ENCODE results near the gene VIT. TPM values are rescaled to one million over a fixed set of nuclear protein-coding genes. Genes with fewer than 3 reads are reported as not detected.
A peak's percentile ranks its signal among the peaks of the same experiment; 100 is the strongest.

The VIT gene, protein sequence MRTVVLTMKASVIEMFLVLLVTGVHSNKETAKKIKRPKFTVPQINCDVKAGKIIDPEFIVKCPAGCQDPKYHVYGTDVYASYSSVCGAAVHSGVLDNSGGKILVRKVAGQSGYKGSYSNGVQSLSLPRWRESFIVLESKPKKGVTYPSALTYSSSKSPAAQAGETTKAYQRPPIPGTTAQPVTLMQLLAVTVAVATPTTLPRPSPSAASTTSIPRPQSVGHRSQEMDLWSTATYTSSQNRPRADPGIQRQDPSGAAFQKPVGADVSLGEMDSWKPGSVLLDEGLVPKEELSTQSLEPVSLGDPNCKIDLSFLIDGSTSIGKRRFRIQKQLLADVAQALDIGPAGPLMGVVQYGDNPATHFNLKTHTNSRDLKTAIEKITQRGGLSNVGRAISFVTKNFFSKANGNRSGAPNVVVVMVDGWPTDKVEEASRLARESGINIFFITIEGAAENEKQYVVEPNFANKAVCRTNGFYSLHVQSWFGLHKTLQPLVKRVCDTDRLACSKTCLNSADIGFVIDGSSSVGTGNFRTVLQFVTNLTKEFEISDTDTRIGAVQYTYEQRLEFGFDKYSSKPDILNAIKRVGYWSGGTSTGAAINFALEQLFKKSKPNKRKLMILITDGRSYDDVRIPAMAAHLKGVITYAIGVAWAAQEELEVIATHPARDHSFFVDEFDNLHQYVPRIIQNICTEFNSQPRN
- 1 to 10 TPM; 1.2 to 8.5 (median 2.9) TPM for total RNA-seq
- polyA plus RNA-seq, result 1 to 10 TPM; 4.5 to 8.4 (median 4.5) TPM
- long read RNA-seq, donor 1, partial matches to known transcripts, result 2 of 3 reads
- long read RNA-seq, donor 1, other reads (novel, unspliced or antisense), result 0 of 3 reads
- long read RNA-seq, donor 2, partial matches to known transcripts, result 8 of 18 reads
- long read RNA-seq, donor 2, other reads (novel, unspliced or antisense), result 6 of 18 reads

DNA sequence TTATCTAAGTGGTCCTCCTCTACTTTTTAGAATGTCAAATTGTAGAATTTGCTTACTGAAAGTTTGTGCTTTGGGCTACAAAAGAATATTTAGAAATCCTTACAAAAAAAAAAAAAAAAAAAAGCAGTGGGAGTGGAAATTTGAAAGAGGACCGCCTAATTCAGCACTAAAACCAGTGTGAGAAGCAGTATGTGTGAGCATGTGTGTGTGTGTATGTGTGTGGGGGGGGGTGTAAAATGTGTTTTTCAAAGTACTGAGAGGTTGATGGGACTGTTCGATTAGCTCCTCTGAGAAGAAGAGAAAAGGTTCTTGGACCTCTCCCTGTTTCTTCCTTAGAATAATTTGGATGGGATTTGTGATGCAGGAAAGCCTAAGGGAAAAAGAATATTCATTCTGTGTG lies at the start of gene VIT:
TSS of gene VIT (plus strand) at position 175 of the 400 bp plus-strand sequence. CDS start 19,664 bp downstream, outside the sequence.
- DNase-seq (no peak), ATAC-seq (peak in 1 of 4 donors; percentile 75)
- Histone ChIP-seq H3K9me3 (no peaks in the 10 kb centered on the region), H3K4me1 (no peaks in the 10 kb centered on the region), H3K27ac (no peak within 1 kb of the TSS), H3K27me3 (ENCODE audit: insufficient read depth in 3 of 3, low read length in 2 of 3) (no peaks in the 10 kb centered on the region), H3K36me3 (ENCODE audit: insufficient read depth in 1 of 2, low read depth in 1 of 2) (no peaks in the 10 kb centered on the region), H3K4me3 (peak within 1 kb of the TSS; percentile 51)
- intact Hi-C loops (cut with DNase I), result no loop called here
- no peak for TF ChIP-seq CTCF (IDR thresholded peaks at IDR 0.05)
- 28 to 41% (median 34%) methylated on average over 2 of the region's 2 CpGs for WGBS, 3 donors

DNA sequence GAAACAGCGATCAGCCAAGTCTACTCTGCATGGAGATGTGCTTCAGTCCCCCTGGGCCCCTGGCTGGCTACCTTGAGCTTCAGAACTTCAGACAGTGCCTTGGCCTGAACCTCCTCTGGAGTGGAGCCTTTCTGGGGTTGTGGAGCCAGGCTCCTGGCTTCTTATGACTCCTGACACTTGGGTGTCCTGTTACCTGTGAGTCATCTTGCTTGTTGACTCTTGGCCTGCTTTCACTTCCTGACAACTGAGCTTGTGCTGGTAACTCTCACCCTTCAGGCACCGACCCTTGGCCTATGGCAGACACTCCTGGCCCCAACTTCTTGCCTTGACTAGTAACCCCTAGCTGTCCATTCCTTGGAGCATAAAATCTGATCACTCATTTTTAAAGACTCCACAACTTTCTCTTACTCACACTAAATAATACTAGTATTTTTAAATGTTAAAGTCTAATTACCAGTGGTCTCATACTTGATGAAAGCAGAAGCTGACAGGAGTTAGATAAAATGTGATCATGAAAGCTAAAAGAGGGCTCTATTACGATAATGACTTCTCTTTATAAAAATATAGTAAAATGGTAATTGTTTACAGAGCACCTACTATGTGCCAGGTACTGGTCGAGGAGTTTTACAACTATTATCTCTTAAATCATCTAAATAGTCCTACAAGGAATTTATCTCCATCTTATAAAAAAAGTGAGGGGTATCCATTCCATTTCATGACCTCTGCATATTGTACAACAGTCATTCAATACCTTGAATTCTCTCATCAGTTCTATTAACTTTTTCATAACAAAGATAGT lies 46.3 kb upstream of the VIT start:
- 45 to 71% (median 47%) methylated on average over 4 of the region's 4 CpGs for WGBS, 3 donors
- peak overlapping the region; percentile 13 for H3K4me3 ChIP-seq
- TF ChIP-seq CTCF (IDR thresholded peaks at IDR 0.05), result no peak
- H3K9me3 ChIP-seq, result peaks cover 12% of the 10 kb centered on the region
- peaks cover 38% of the 10 kb centered on the region for H3K4me1 ChIP-seq
- ATAC-seq (peak; percentile 95 to 97 (median 96)), DNase-seq (peak; percentile 25 to 76)
- peak overlapping the region; percentile 87 for H3K27ac ChIP-seq
- H3K36me3 ChIP-seq (ENCODE audit: insufficient read depth in 1 of 2, low read depth in 1 of 2), result no peaks in the 10 kb centered on the region
- intact Hi-C loops (cut with DNase I), result loop anchor here (2.0 to 5.0 kb wide), 2 partner anchors 53 kb away; partner anchors contain the start of gene FEZ2 (in 1 of the 2)
- H3K27me3 ChIP-seq (ENCODE audit: insufficient read depth in 3 of 3, low read length in 2 of 3), result no peaks in the 10 kb centered on the region

DNA sequence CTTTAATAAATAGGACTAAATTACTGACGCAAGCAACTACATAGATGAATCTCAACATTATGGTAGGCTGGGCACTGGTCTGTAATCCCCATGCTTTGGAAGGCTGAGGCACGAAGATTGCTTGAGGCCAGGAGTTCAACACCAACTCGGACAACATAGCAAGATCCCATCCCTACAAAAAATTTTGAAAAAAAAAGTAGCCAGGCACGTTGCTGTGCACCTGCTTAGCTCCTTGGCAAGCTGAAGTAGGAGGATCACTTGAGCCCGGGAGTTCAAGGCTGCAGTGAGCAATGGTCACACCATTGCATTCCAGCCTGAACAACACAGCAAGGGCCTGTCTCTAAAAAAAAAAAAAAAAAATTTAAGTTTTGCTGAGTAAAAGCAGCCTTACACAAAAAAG lies 43.4 kb upstream of the VIT start:
- H3K27ac ChIP-seq, result peak overlapping the region; percentile 87
- no peak for TF ChIP-seq CTCF (IDR thresholded peaks at IDR 0.05)
- ATAC-seq (no peak), DNase-seq (no peak)
- no peak overlapping the region for H3K4me3 ChIP-seq
- peaks cover 40% of the 10 kb centered on the region for H3K4me1 ChIP-seq
- no peaks in the 10 kb centered on the region for H3K27me3 ChIP-seq (ENCODE audit: insufficient read depth in 3 of 3, low read length in 2 of 3)
- H3K36me3 ChIP-seq (ENCODE audit: insufficient read depth in 1 of 2, low read depth in 1 of 2), result no peaks in the 10 kb centered on the region
- intact Hi-C loops (cut with DNase I), result loop anchor here in 1 of 2 donors (5.0 kb wide), 1 partner anchor 56 kb away; the partner anchor contains the start of gene FEZ2
- WGBS, 3 donors, result 58 to 76% (median 62%) methylated on average over 5 of the region's 5 CpGs
- no peaks in the 10 kb centered on the region for H3K9me3 ChIP-seq

- Histone ChIP-seq H3K9me3 (no peaks in the 10 kb centered on the region), H3K27me3 (ENCODE audit: insufficient read depth in 3 of 3, low read length in 2 of 3) (no peaks in the 10 kb centered on the region), H3K4me1 (peaks cover 46% of the 10 kb centered on the region), H3K27ac (peak overlapping the region; percentile 87), H3K4me3 (no peak overlapping the region), H3K36me3 (ENCODE audit: insufficient read depth in 1 of 2, low read depth in 1 of 2) (no peaks in the 10 kb centered on the region)
- no peak for TF ChIP-seq CTCF (IDR thresholded peaks at IDR 0.05)
- intact Hi-C loops (cut with DNase I), result loop anchor here in 1 of 2 donors (5.0 kb wide), 1 partner anchor 57 kb away; the partner anchor contains the start of gene FEZ2
- WGBS, 3 donors, result 38 to 86% (median 43%) methylated on average over 2 of the region's 2 CpGs
- ATAC-seq (peak in 2 of 4 donors; percentile 52 to 68), DNase-seq (no peak)
Observed at GRCh38 chr2:36653967-36654694, 42.4 kb upstream of the VIT start.
